GM18858 (cell line): ENCODE measurements around the gene FANCC.

ENCODE experiments used
- ATAC-seq: cut with Tn5 transposase; IDR thresholded peaks from one replicate; pipeline ENCODE4 v1.9.1; 2021; ENCODE audit not compliant: unreplicated experiment

FANCC gene

GRCh38 chr9:95104581-95104960 lies 212.9 kb downstream of the FANCC start:
- no peak for ATAC-seq

GRCh38 chr9:95103871-95104580 lies 213.5 kb downstream of the FANCC start:
- ATAC-seq, result no peak

- ATAC-seq, result no peak
Measured at GRCh38 chr9:95103281-95103771, 214.2 kb downstream of the FANCC start.

GRCh38 chr9:95102572-95102971 lies 214.9 kb downstream of the FANCC start:
- no peak for ATAC-seq

GRCh38 chr9:95102001-95102433 lies 215.5 kb downstream of the FANCC start:
- ATAC-seq, result no peak

- no peak for ATAC-seq
Measured at GRCh38 chr9:95101326-95101725, 216.2 kb downstream of the FANCC start.

GRCh38 chr9:95100071-95100627 lies 217.4 kb downstream of the FANCC start:
- ATAC-seq, result no peak

- ATAC-seq, result no peak
Measured at GRCh38 chr9:95099321-95100070, 218.0 kb downstream of the FANCC start.

GRCh38 chr9:95098391-95098921 lies 219.1 kb downstream of the FANCC start:
- no peak for ATAC-seq

- ATAC-seq, result no peak
Measured at GRCh38 chr9:95097279-95097678, 220.2 kb downstream of the FANCC start.

GRCh38 chr9:95096807-95097206 lies 220.7 kb downstream of the FANCC start:
- no peak for ATAC-seq

- no peak for ATAC-seq
Measured at GRCh38 chr9:95096381-95096780, 221.1 kb downstream of the FANCC start.

GRCh38 chr9:95095641-95096355 lies 221.7 kb downstream of the FANCC start:
- no peak for ATAC-seq

- no peak for ATAC-seq
Measured at GRCh38 chr9:95094002-95094401, 223.5 kb downstream of the FANCC start.

GRCh38 chr9:95093586-95093985 lies 223.9 kb downstream of the FANCC start:
- ATAC-seq, result no peak

GRCh38 chr9:95092262-95093072 lies 225.0 kb downstream of the FANCC start:
- ATAC-seq, result no peak

- ATAC-seq, result no peak
Measured at GRCh38 chr9:95091601-95092261, 225.8 kb downstream of the FANCC start.

GRCh38 chr9:95090871-95091577 lies 226.5 kb downstream of the FANCC start:
- no peak for ATAC-seq
